HepG2 (cell line): Measurements from ENCODE around the gene PIEZO1. TPM values are rescaled to one million over a fixed set of nuclear protein-coding genes. Genes with fewer than 3 reads are reported as not detected.

ENCODE experiments used
- ATAC-seq: fragments of 200-7000 bp; cut with Tn5 transposase; 3 replicates; pipeline ENCODE4 v1.9.1; 2020; ENCODE audit warnings: mild to moderate bottlenecking, moderate library complexity
- BruUV-seq: library from RNA; stranded (reverse); fragments of 400-500 nt; replicated peaks from 2 replicates; lab custom pipeline; 2021; lab: Mats Ljungman, UMichigan
- CTCF ChIA-PET: fragments of 300-600 bp; formaldehyde crosslinking; extraction: SDS; loops from one replicate; lab custom pipeline; 2021; ENCODE audit warnings: low total read pairs, inconsistent platforms, low intra/inter-chr PET ratio; lab: Yijun Ruan, JAX
- POLR2A ChIA-PET: fragments of 350-600 bp; sonication (Branson Sonifier 250); formaldehyde crosslinking; loops from one replicate; lab custom pipeline; 2020; ENCODE audit warnings: antibody characterized with exemption, inconsistent platforms; lab: Yijun Ruan, JAX
- DNase-seq: peaks from one replicate; pipeline ENCODE4 v3.0.0-alpha.2; 2015; ENCODE audit warnings: low spot score
- FAIRE-seq: peaks from 3 replicates; lab custom pipeline; 2011; peaks lifted over from hg19 to GRCh38; lab: Jason Lieb, UNC
- H2AFZ ChIP-seq: one replicate; pipeline ENCODE4 v1.6.1; 2011; ENCODE audit warnings: low read length, inconsistent platforms
- H3K27ac ChIP-seq: fragments of 300-600 bp; 3 replicates; pipeline ENCODE4 v1.8.0; 2011; ENCODE audit warnings: mixed run types, mild to moderate bottlenecking, mixed read lengths, low read length, inconsistent platforms; ENCODE audit not compliant: insufficient read depth; ENCODE audit errors: extremely low read length
- H3K27me3 ChIP-seq, 2 experiments: fragments of 200-600 bp in 1 of 2; 2 replicates in 1 of 2; 3 replicates in 1 of 2; pipeline versions ENCODE4 v1.6.0 to v1.8.0; 2011; ENCODE audit warnings: low read length in 2 of 2, mild to moderate bottlenecking in 2 of 2, moderate library complexity in 2 of 2, inconsistent platforms in 1 of 2; ENCODE audit not compliant: insufficient read depth in 2 of 2, control insufficient read depth in 1 of 2
- H3K36me3 ChIP-seq, 2 experiments: fragments of 200-600 bp in 1 of 2; replicated peaks in 1 of 2; 2 replicates in 1 of 2; 3 replicates in 1 of 2; pipeline versions ENCODE4 v1.5.1 to v1.8.0; 2011; ENCODE audit warnings: low read length in 2 of 2, inconsistent platforms in 1 of 2; ENCODE audit not compliant: insufficient read depth in 2 of 2, control insufficient read depth in 1 of 2
- H3K4me1 ChIP-seq: 2 replicates; pipeline ENCODE4 v1.5.1; 2012; ENCODE audit warnings: low read length, inconsistent platforms; ENCODE audit not compliant: insufficient read depth
- H3K4me2 ChIP-seq: 2 replicates; pipeline ENCODE4 v1.6.0; 2011; ENCODE audit warnings: low read depth, low read length, inconsistent platforms
- H3K4me3 ChIP-seq, 3 experiments: fragments of 200-600 bp in 1 of 3; sonication (generic), shearing (Covaris generic) in 1 of 3; replicated peaks in 1 of 3; 2 replicates each; pipeline ENCODE4 v1.5.1; 2011 to 2016; ENCODE audit warnings: low read length in 3 of 3, inconsistent platforms in 2 of 3, low read depth in 2 of 3, mild to moderate bottlenecking in 2 of 3, control low read depth in 1 of 3, mixed read lengths in 1 of 3; ENCODE audit not compliant: insufficient read depth in 1 of 3
- H3K79me2 ChIP-seq: one replicate; pipeline ENCODE4 v1.6.1; 2011; ENCODE audit warnings: low read length, inconsistent platforms; ENCODE audit not compliant: insufficient read depth
- H3K9ac ChIP-seq: 2 replicates; pipeline ENCODE4 v1.6.0; 2011; ENCODE audit warnings: mild to moderate bottlenecking, low read depth, low read length, inconsistent platforms; ENCODE audit not compliant: insufficient read depth
- H3K9me3 ChIP-seq: 2 replicates; pipeline ENCODE4 v1.5.1; 2012; ENCODE audit warnings: mild to moderate bottlenecking, low read length
- H4K20me1 ChIP-seq: 2 replicates; pipeline ENCODE4 v1.6.0; 2011; ENCODE audit warnings: inconsistent platforms, mild to moderate bottlenecking, low read length, moderate library complexity; ENCODE audit not compliant: insufficient read depth
- NAIF1 ChIP-seq: sonication (generic); formaldehyde crosslinking; IDR thresholded peaks from 2 replicates; pipeline ENCODE4 v1.5.0; 2020; ENCODE audit warnings: mild to moderate bottlenecking, missing genetic modification reagents, borderline replicate concordance
- ZNF24 ChIP-seq: fragments of 450-650 bp; IDR thresholded peaks from 2 replicates; pipeline ENCODE4 v1.6.1; 2017; ENCODE audit warnings: antibody characterized with exemption, mild to moderate bottlenecking
- ZNF431 ChIP-seq: sonication (generic); formaldehyde crosslinking; IDR thresholded peaks from 2 replicates; pipeline ENCODE4 v1.9.0; 2022; ENCODE audit warnings: missing genetic modification reagents, low read depth, mild to moderate bottlenecking, borderline replicate concordance
- WGBS: methylation state at CpG from one replicate; pipeline ENCODE4 v1.1.6; 2017; ENCODE audit warnings: low lambda C conversion rate; 5-methylcytosine and 5-hydroxymethylcytosine counted together
- in situ Hi-C: cut with HindIII; loops from 2 replicates; pipeline ENCODE4 v1.10.0; 2017; ENCODE audit warnings: low pct_unique_long_range_greater_than_20kb; ENCODE audit not compliant: extremely low pct_ligation_motif_present
- intact Hi-C: fragments of 100-400 bp; cut with micrococcal nuclease; formaldehyde crosslinking; loops from one replicate; pipeline ENCODE4 v1.10.0; 2022; ENCODE audit not compliant: unreplicated experiment
- polyA plus RNA-seq, 8 experiments: library from polyadenylated mRNA; depleted of rRNA in 3 of 8; stranded (reverse) in 7 of 8; unstranded in 1 of 8; fragments of >200 nt; fragmentation: Illumina TruSeq in 4 of 8; extraction: Trizol in 4 of 8; gene quantifications; 2 replicates each; pipeline versions ENCODE4 v1.2.1 to v1.2.3, GENCODE V29; 2011 to 2016; ENCODE audit warnings: low read depth in 4 of 8, missing spikeins in 1 of 8, mixed read lengths in 1 of 8; ENCODE audit not compliant: insufficient read depth in 1 of 8
- total RNA-seq, 5 experiments: library from RNA; depleted of rRNA; stranded (reverse); fragments of >200 nt; fragmentation: Illumina TruSeq; extraction: Trizol; gene quantifications; 2 replicates each; pipeline ENCODE4 v1.2.3, GENCODE V29; 2016; ENCODE audit warnings: low read depth in 1 of 5
- TF ChIP-seq, protein P1 (sequence below): IDR thresholded peaks from 2 replicates; pipeline ENCODE4 v1.6.1; 2012; ENCODE audit warnings: low read depth, low read length, improper control_type of control experiment
- TF ChIP-seq, protein P2 (sequence below): sonication (generic); formaldehyde crosslinking; IDR thresholded peaks from 2 replicates; pipeline ENCODE4 v1.4.0; 2020; ENCODE audit warnings: mild to moderate bottlenecking, missing genetic modification reagents
- TF ChIP-seq, protein P3 (sequence below): sonication (generic); formaldehyde crosslinking; IDR thresholded peaks from 2 replicates; pipeline ENCODE4 v1.4.0; 2020; ENCODE audit warnings: missing genetic modification reagents, mild to moderate bottlenecking, borderline replicate concordance

The PIEZO1 gene
- total and polyA plus RNA-seq, 2 of the 13 experiments (the other 11 are each of a cell fraction or from before 2014, with no cell fraction given), result 67.9 to 85.0 TPM

DNA sequence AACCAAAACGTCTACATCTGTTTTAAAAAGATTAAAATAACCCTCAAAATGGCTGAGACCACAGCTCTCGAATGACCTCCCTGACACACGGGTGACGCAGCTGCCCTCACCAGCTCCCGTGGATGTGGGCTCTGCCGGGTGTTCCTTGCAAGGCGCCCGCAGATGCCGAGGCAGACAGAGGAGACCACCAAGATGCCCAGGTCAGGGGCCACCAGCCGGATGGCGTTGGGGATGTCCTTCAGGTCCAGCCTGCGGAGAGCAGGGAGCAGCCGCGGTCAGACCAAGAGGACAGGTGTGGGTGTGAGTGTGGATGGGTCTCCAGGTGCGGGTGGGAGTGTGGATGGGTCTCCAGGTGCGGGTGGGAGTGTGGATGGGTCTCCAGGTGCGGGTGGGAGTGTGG is 43.7 kb downstream of the PIEZO1 start:
- no peak overlapping the region for H3K9ac ChIP-seq
- no TSS peak for BruUV-seq
- TF ChIP-seq, protein P1, sequence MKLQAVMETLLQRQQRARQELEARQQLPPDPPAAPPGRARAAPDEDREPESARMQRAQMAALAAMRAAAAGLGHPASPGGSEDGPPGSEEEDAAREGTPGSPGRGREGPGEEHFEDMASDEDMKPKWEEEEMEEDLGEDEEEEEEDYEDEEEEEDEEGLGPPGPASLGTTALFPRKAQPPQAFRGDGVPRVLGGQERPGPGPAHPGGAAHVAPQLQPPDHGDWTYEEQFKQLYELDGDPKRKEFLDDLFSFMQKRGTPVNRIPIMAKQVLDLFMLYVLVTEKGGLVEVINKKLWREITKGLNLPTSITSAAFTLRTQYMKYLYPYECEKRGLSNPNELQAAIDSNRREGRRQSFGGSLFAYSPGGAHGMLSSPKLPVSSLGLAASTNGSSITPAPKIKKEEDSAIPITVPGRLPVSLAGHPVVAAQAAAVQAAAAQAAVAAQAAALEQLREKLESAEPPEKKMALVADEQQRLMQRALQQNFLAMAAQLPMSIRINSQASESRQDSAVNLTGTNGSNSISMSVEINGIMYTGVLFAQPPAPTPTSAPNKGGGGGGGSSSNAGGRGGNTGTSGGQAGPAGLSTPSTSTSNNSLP, result no peak
- TF ChIP-seq ZNF24, result no peak
- TF ChIP-seq, protein P2, sequence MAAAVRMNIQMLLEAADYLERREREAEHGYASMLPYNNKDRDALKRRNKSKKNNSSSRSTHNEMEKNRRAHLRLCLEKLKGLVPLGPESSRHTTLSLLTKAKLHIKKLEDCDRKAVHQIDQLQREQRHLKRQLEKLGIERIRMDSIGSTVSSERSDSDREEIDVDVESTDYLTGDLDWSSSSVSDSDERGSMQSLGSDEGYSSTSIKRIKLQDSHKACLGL (CRISPR knock-in tag), result no peak
- no peak for TF ChIP-seq ZNF431 (CRISPR knock-in tag)
- no peak for TF ChIP-seq NAIF1
- TF ChIP-seq, protein P3, sequence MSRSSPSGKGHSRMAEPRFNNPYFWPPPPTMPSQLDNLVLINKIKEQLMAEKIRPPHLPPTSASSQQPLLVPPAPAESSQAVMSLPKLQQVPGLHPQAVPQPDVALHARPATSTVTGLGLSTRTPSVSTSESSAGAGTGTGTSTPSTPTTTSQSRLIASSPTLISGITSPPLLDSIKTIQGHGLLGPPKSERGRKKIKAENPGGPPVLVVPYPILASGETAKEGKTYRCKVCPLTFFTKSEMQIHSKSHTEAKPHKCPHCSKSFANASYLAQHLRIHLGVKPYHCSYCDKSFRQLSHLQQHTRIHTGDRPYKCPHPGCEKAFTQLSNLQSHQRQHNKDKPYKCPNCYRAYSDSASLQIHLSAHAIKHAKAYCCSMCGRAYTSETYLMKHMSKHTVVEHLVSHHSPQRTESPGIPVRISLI, result no peak
- H3K4me2 ChIP-seq, result no peak overlapping the region
- no peaks in the 10 kb centered on the region for H3K79me2 ChIP-seq
- ATAC-seq, result no peak
- H3K36me3 ChIP-seq, result peaks cover 23 to 47% of the 10 kb centered on the region in 2 experiments; a peak in 4 of 5 replicates
- no peaks in the 10 kb centered on the region for H3K9me3 ChIP-seq
- whole genome bisulfite sequencing, result 95% methylated on average over 17 of the region's 17 CpGs
- POLR2A ChIA-PET, result no interaction called here
- CTCF ChIA-PET, result no interaction called here
- in situ Hi-C loops (no loop called here), intact Hi-C loops (loop anchor here (5.0 kb wide), 1 partner anchor 426 kb away; no protein-coding TSS in a partner anchor)
- FAIRE-seq, result no peak
- H3K27ac ChIP-seq, result no peak overlapping the region
- H2AFZ ChIP-seq, result no peak overlapping the region
- H3K4me3 ChIP-seq, result no peak overlapping the region
- peaks cover 5% of the 10 kb centered on the region for H4K20me1 ChIP-seq
- no peaks in the 10 kb centered on the region for H3K4me1 ChIP-seq
- no peak for DNase-seq
- H3K27me3 ChIP-seq, result no peaks in the 10 kb centered on the region; a peak in 1 of 5 replicates
